GM12864 (cell line): ENCODE data around the gene NET1.

Experiments used
- DNase-seq: peaks from one replicate; pipeline ENCODE4 v3.0.0-alpha.2; 2011; ENCODE audit warnings: low read depth
- H3K4me3 ChIP-seq: 2 replicates; pipeline ENCODE4 v1.5.1; 2011; ENCODE audit warnings: mild to moderate bottlenecking, low read depth, low read length, control low read depth
- TF ChIP-seq, protein P1 (sequence below): IDR thresholded peaks from 2 replicates; pipeline ENCODE4 v1.5.1; 2011; ENCODE audit warnings: low read depth, mild to moderate bottlenecking, moderate library complexity, low read length, control low read depth, inconsistent platforms; ENCODE audit errors: missing control alignments

The NET1 gene

DNA sequence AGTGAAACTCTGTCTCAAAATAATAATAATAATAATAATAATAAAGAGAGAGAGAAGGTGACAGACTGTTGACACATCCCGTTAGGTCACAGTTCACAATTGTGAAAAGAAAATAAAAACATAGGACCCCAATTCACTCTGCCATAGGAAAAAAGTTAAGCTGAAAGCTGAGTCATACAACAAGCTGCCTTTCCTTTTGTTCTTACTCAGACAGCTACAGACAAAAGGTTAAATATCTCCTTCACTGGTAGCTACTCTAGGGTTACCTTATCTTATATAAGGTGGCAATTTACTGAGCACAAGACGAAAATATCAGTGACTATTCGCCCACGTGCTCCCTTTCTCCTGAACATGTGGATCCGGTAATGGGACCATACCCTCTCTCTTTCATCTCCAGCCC is 25.2 kb upstream of the NET1 start:
- H3K4me3 ChIP-seq, result no peak overlapping the region
- no peak for DNase-seq
- TF ChIP-seq, protein P1, sequence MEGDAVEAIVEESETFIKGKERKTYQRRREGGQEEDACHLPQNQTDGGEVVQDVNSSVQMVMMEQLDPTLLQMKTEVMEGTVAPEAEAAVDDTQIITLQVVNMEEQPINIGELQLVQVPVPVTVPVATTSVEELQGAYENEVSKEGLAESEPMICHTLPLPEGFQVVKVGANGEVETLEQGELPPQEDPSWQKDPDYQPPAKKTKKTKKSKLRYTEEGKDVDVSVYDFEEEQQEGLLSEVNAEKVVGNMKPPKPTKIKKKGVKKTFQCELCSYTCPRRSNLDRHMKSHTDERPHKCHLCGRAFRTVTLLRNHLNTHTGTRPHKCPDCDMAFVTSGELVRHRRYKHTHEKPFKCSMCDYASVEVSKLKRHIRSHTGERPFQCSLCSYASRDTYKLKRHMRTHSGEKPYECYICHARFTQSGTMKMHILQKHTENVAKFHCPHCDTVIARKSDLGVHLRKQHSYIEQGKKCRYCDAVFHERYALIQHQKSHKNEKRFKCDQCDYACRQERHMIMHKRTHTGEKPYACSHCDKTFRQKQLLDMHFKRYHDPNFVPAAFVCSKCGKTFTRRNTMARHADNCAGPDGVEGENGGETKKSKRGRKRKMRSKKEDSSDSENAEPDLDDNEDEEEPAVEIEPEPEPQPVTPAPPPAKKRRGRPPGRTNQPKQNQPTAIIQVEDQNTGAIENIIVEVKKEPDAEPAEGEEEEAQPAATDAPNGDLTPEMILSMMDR, result no peak

DNA sequence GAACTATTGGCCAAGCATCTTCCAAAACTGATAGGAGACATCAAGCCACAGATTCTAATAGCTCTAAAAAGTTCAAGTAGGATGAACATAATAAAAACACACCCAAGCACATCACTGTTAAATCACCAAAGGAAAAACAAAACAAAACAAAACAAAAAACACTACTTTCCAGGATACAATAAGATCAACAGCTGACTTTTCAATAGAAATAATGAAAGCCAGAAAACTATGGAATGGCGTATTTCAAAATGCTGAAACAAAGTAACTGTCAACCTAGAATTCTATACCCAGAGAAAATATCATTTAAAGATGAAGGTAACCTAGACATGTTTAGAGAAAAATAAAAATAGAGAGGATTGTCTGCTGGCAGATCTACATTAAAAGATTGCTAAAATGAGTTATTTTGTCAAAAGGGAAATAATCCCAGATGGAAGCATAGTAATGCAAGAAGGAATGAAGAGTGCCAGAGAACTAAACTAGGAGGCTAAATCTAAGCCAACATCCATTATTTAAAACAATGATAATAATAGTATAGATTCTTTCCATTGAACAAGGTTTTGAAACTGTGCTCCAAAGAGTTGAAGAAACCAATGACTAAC is 21.7 kb upstream of the NET1 start:
- no peak overlapping the region for H3K4me3 ChIP-seq
- DNase-seq, result no peak
- TF ChIP-seq, protein P1, result no peak

DNA sequence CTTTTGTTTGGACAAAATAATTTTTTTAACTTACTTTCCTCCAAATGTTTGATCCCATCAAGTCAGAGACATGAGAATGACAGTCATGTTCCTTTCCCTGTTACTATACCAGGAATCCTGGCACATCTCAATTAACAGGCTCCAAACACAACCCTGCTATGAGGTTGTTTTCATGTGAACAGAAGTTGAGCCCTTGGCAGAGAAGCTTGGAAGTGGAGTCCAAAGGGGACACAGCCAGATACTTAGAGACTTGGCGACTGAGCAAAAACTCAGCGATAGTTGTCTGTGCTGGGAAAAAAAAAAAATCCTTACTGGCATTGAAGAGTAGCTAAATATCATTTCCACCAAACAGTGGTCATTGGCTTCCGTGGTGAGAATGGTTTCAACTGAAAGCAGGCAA is 20.6 kb upstream of the NET1 start:
- TF ChIP-seq, protein P1, result no peak
- no peak for DNase-seq
- H3K4me3 ChIP-seq, result no peak overlapping the region

DNA sequence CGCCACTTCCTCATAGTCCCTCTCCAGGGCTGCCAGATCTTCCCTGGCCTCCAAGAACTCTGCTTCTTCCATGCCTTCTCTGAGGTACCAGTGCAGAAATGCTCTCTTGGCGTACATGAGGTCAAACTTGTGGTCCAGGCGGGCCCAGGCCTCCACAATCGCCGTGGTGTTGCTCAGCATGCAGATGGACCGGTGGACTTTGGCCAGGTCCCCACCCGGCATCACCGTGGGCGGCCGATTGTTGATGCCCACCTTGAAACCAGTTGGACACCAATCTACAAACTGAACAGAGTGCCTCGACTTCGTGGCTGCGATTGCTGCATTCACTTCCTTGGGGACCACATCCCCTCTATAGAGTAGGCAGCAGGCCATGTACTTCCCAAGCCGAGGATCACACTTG is 18.8 kb upstream of the NET1 start:
- DNase-seq, result no peak
- H3K4me3 ChIP-seq, result no peak overlapping the region
- TF ChIP-seq, protein P1, result no peak

DNA sequence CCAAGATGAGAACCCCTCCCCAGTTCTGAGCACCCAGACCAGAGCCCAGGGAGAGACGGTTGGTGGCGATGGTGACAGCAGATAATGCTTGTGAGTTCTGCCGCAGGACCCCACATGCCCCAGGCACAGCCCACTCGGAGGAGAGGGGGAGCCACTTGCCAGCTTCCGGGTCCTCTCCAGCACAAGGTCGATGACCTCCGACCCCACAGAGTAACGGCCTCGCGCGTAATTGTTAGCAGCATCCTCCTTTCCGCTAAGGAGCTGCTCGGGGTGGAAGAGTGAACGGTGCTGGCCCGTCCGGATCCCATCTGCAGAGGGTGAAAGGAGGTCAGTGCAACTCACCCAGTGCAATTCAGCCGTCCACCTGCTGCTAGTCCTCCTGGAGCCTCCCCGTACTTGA is 17.2 kb upstream of the NET1 start:
- no peak for DNase-seq
- TF ChIP-seq, protein P1, result no peak

DNA sequence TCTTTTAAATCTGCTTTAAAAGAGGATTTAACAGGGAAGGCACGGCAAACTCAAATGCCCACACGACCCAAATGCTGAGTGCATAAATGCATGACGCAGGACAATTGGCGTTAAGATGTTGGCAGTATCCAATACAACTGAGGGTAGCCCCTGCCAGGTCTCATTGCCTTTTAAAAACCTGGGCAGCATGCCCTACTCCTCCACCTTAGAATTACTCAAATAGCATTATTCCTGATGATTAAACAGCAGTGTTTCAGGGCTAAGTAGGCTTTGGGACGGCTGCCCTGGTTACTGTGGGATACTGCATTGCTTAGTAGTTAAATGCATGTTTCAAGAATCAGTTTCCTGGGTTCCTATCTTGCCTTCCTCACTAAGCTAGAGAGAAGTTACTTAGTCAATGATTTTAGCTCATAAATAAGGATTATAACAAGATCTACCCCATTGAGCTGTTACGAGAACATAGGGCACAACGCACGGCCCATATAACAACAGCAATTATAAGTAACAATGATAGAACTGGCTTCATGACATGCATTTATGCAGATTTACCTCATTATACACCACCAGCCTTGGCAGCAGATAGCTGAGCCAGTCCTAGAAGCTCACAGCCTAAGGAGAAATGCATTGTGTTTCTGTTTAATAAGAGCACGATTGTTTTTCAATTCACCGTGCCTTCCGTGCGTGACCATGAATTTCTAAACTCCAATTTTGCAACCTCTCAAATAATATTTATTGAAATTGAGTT is 15.6 kb upstream of the NET1 start:
- TF ChIP-seq, protein P1, result no peak
- no peak for DNase-seq
- H3K4me3 ChIP-seq, result no peak overlapping the region

More for the DNA sequence above, 17.2 kb upstream of the NET1 start:
- no peak overlapping the region for H3K4me3 ChIP-seq

DNA sequence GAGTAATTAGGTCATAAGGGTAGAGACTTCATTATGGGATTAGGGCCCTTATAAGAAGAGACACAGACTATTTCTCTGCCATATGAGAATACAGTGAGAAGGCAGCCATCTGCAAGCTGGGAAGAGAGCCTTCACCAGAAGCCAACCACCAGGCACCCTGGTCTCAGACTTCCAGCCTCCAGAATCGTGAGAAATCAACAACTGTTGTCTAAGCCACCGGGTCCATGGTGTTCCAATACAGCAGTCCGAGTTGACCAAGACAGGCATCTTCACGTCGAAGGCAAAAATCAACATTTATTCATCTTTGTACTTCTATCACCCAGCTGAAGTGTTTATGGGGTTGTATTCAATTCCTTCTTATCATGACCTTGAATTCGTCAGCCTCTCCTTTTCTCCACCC is 13.0 kb upstream of the NET1 start:
- TF ChIP-seq, protein P1, result no peak
- DNase-seq, result no peak
- H3K4me3 ChIP-seq, result no peak overlapping the region
